Endothelial cell of umbilical vein (primary cell): Measurements from ENCODE around the gene DDX31. TPM values are rescaled to one million over a fixed set of nuclear protein-coding genes. Genes with fewer than 3 reads are reported as not detected.

Experiments
- BruUV-seq: library from RNA; stranded (reverse); fragments of 400-500 nt; replicated peaks from 2 replicates; lab custom pipeline; 2021; lab: Mats Ljungman, UMichigan
- CTCF ChIA-PET: fragments of 300-600, 350-600 bp; sonication (Branson Sonifier 250); formaldehyde crosslinking; loops from one replicate; lab custom pipeline; 2021; ENCODE audit warnings: antibody characterized with exemption, inconsistent platforms; lab: Charles Lee
- POLR2A ChIA-PET: fragments of 300-600, 350-600 bp; sonication (Branson Sonifier 250); formaldehyde crosslinking; loops from one replicate; lab custom pipeline; 2021; ENCODE audit warnings: antibody characterized with exemption, inconsistent platforms; lab: Charles Lee
- DNase-seq: peaks from one replicate; pipeline ENCODE4 v3.0.0-alpha.2; 2011; ENCODE audit warnings: low read depth, low spot score
- FAIRE-seq: peaks from 2 replicates; lab custom pipeline; 2011; peaks lifted over from hg19 to GRCh38; lab: Jason Lieb, UNC
- H2AFZ ChIP-seq: 2 replicates; pipeline ENCODE4 v1.6.0; 2012; ENCODE audit warnings: low read depth, low read length, control low read depth, inconsistent platforms
- H3K27ac ChIP-seq: 2 replicates; pipeline ENCODE4 v1.5.1; 2011; ENCODE audit warnings: low read depth, mild to moderate bottlenecking, control low read depth, low read length, moderate library complexity; ENCODE audit not compliant: insufficient read depth
- H3K27me3 ChIP-seq, 2 experiments: 2 replicates each; pipeline versions ENCODE4 v1.6.0 to v1.6.1; 2011; ENCODE audit warnings: low read length in 2 of 2, mixed read lengths in 1 of 2; ENCODE audit not compliant: control insufficient read depth in 2 of 2, insufficient read depth in 2 of 2
- H3K36me3 ChIP-seq, 2 experiments: 2 replicates in 1 of 2; 3 replicates in 1 of 2; pipeline ENCODE4 v1.5.1; 2011; ENCODE audit warnings: low read length in 2 of 2, mild to moderate bottlenecking in 1 of 2, moderate library complexity in 1 of 2; ENCODE audit not compliant: control insufficient read depth in 2 of 2, insufficient read depth in 2 of 2; ENCODE audit errors: extremely low read depth in 1 of 2
- H3K4me1 ChIP-seq: 3 replicates; pipeline ENCODE4 v1.5.1; 2011; ENCODE audit warnings: mild to moderate bottlenecking, low read length; ENCODE audit not compliant: control insufficient read depth, insufficient read depth; ENCODE audit errors: extremely low read depth
- H3K4me2 ChIP-seq: 2 replicates; pipeline ENCODE4 v1.6.1; 2011; ENCODE audit warnings: low read length, control low read depth, mixed read lengths; ENCODE audit not compliant: insufficient read depth
- H3K4me3 ChIP-seq, 3 experiments: fragments of 200-600 bp in 1 of 3; sonication (generic), shearing (Covaris generic) in 1 of 3; replicated peaks in 1 of 3; 2 replicates each; pipeline ENCODE4 v1.5.1; 2011 to 2016; ENCODE audit warnings: control low read depth in 3 of 3, low read length in 3 of 3, mild to moderate bottlenecking in 2 of 3, inconsistent platforms in 1 of 3, low read depth in 1 of 3, moderate library complexity in 1 of 3; ENCODE audit not compliant: insufficient read depth in 1 of 3
- H3K79me2 ChIP-seq: 2 replicates; pipeline ENCODE4 v1.6.0; 2012; ENCODE audit warnings: low read length, inconsistent platforms; ENCODE audit not compliant: control insufficient read depth, insufficient read depth
- H3K9ac ChIP-seq: replicated peaks from 2 replicates; pipeline ENCODE3; 2011; ENCODE audit warnings: low read length, control low read depth; ENCODE audit not compliant: insufficient read depth; ENCODE audit errors: extremely low read depth
- H3K9me1 ChIP-seq: replicated peaks from 3 replicates; pipeline ENCODE4 v1.6.0; 2011; ENCODE audit warnings: mild to moderate bottlenecking, low read length; ENCODE audit not compliant: control insufficient read depth, insufficient read depth; ENCODE audit errors: extremely low read depth
- H3K9me3 ChIP-seq: replicated peaks from 2 replicates; pipeline ENCODE4 v1.5.1; 2012; ENCODE audit warnings: low read length, inconsistent platforms; ENCODE audit not compliant: control insufficient read depth, insufficient read depth
- H4K20me1 ChIP-seq: replicated peaks from 2 replicates; pipeline ENCODE3; 2011; ENCODE audit warnings: mild to moderate bottlenecking, low read length; ENCODE audit not compliant: control insufficient read depth, insufficient read depth; ENCODE audit errors: extremely low read depth
- EZH2 ChIP-seq: IDR thresholded peaks from 2 replicates; pipeline ENCODE4 v1.6.1; 2012; ENCODE audit warnings: borderline replicate concordance, low read depth, mild to moderate bottlenecking, moderate library complexity, low read length, inconsistent platforms; ENCODE audit not compliant: severe bottlenecking
- FOS ChIP-seq: IDR thresholded peaks from 2 replicates; pipeline ENCODE4 v1.6.1; 2011; ENCODE audit warnings: mild to moderate bottlenecking, low read length, moderate library complexity, borderline replicate concordance; ENCODE audit not compliant: insufficient read depth
- GATA2 ChIP-seq: IDR thresholded peaks from 2 replicates; pipeline ENCODE4 v1.7.0; 2011; ENCODE audit warnings: low read depth, mild to moderate bottlenecking, moderate library complexity, mixed read lengths, low read length; ENCODE audit not compliant: insufficient read length, insufficient read depth
- JUN ChIP-seq: IDR thresholded peaks from 2 replicates; pipeline ENCODE4 v1.6.1; 2011; ENCODE audit warnings: borderline replicate concordance, low read depth; ENCODE audit not compliant: insufficient read length, insufficient read depth
- MYC ChIP-seq: IDR thresholded peaks from one replicate; pipeline ENCODE4 v1.6.1; 2011; ENCODE audit warnings: mild to moderate bottlenecking, low read depth, low read length
- POLR2A ChIP-seq: IDR thresholded peaks from 2 replicates; pipeline ENCODE4 v1.6.1; 2012; ENCODE audit warnings: low read depth, mild to moderate bottlenecking, control low read depth, low read length
- POLR2AphosphoS5 ChIP-seq: IDR thresholded peaks from 2 replicates; pipeline ENCODE4 v1.6.1; 2012; ENCODE audit warnings: low read depth, mild to moderate bottlenecking, control low read depth, low read length, moderate library complexity; ENCODE audit not compliant: insufficient read depth
- dilution Hi-C: fragments of 300-500 bp; cut with MboI; formaldehyde crosslinking; loops from one replicate; pipeline ENCODE4 v1.15.0; 2019; ENCODE audit warnings: low sequenced_read_pairs; ENCODE audit not compliant: extremely low pct_ligation_motif_present
- intact Hi-C: fragments of 100-400 bp; cut with micrococcal nuclease; formaldehyde crosslinking; loops from one replicate; pipeline ENCODE4 v1.10.0; 2022
- polyA plus RNA-seq, 4 experiments: library from polyadenylated mRNA; depleted of rRNA in 3 of 4; stranded (reverse) in 3 of 4; unstranded in 1 of 4; fragments of >200 nt; gene quantifications; 2 replicates each; pipeline versions ENCODE4 v1.2.1 to v1.2.3, GENCODE V29; 2011 to 2012; ENCODE audit warnings: missing spikeins in 1 of 4
- total RNA-seq: library from RNA; stranded (reverse); gene quantifications from 2 replicates; pipeline ENCODE4 v1.2.3, GENCODE V29; 2021
- TF ChIP-seq, protein P1 (sequence below), 2 donors: IDR thresholded peaks; 1 replicate in 1 of 2; 2 replicates in 1 of 2; pipeline ENCODE4 v1.5.1; 2011; ENCODE audit warnings: low read length in 2 of 2, mild to moderate bottlenecking in 2 of 2, moderate library complexity in 2 of 2, control low read depth in 1 of 2, inconsistent platforms in 1 of 2, low read depth in 1 of 2; ENCODE audit not compliant: insufficient read depth in 1 of 2; ENCODE audit errors: extremely low read depth in 1 of 2
- TF ChIP-seq, protein P2 (sequence below): IDR thresholded peaks from 2 replicates; pipeline ENCODE4 v1.6.1; 2011; ENCODE audit not compliant: insufficient read depth, insufficient read length

Gene DDX31
- total and polyA plus RNA-seq, 2 donors (not counting 3 experiments of a cell fraction or from before 2014, with no cell fraction given) = 8.0 to 16.3 TPM

DNA sequence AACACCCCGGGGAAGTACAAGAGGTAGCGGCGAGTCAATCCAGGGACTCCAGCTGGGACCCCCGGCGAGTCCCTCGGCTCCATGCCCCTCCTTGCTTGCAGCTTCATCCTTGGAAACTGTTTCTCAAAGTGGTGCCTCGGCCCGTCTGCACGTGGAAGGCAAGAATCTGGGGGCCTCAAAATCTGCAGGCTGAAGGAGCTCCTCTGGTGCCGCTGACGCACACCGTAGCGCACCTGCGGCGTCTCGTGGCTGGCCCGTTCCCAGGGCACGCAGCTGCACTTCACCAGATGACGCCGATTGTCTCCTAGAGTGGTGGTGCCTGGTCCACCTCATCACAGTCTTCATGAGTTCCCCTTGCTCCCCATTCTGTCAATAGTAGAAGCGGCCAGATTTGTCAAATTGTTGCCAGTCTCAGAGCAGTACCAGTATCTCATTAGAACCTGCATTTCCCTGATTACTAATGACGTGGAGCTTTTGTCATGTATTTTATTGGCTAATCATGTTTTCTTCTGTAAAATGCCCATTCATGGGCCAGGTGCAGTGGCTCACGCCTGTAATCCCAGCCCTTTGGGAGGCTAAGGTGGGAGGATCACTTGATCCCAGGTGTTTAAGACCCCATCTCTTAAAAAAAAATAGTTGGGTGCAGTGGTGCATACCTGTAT lies 39.1 kb upstream of the DDX31 start:
- no peaks in the 10 kb centered on the region for H4K20me1 ChIP-seq
- H3K36me3 ChIP-seq = no peaks in the 10 kb centered on the region
- DNase-seq = no peak
- intact Hi-C loops (no loop called here), dilution Hi-C loops (no loop called here)
- no peak overlapping the region for H3K4me3 ChIP-seq
- no peak overlapping the region for H2AFZ ChIP-seq
- TF ChIP-seq POLR2A (no peak), EZH2 (no peak), GATA2 (no peak), MYC (no peak), FOS (no peak), JUN (no peak), POLR2AphosphoS5 (no peak)
- TF ChIP-seq, protein P1, sequence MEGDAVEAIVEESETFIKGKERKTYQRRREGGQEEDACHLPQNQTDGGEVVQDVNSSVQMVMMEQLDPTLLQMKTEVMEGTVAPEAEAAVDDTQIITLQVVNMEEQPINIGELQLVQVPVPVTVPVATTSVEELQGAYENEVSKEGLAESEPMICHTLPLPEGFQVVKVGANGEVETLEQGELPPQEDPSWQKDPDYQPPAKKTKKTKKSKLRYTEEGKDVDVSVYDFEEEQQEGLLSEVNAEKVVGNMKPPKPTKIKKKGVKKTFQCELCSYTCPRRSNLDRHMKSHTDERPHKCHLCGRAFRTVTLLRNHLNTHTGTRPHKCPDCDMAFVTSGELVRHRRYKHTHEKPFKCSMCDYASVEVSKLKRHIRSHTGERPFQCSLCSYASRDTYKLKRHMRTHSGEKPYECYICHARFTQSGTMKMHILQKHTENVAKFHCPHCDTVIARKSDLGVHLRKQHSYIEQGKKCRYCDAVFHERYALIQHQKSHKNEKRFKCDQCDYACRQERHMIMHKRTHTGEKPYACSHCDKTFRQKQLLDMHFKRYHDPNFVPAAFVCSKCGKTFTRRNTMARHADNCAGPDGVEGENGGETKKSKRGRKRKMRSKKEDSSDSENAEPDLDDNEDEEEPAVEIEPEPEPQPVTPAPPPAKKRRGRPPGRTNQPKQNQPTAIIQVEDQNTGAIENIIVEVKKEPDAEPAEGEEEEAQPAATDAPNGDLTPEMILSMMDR (IDR thresholded peaks at IDR 0.05; ENCODE audit: extremely low read depth in 1 of 2, insufficient read depth in 1 of 2, low read depth in 1 of 2, low read length in 2 of 2) = no peak
- TF ChIP-seq, protein P2, sequence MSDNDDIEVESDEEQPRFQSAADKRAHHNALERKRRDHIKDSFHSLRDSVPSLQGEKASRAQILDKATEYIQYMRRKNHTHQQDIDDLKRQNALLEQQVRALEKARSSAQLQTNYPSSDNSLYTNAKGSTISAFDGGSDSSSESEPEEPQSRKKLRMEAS = no peak
- no peaks in the 10 kb centered on the region for H3K9me3 ChIP-seq
- CTCF ChIA-PET = interaction anchor here (0.6 kb wide), 1 partner anchor 8 kb away, joined by 5 read pairs; no protein-coding TSS in a partner anchor
- H3K9me1 ChIP-seq = no peaks in the 10 kb centered on the region
- BruUV-seq = no TSS peak
- no peak overlapping the region for H3K27ac ChIP-seq
- no peaks in the 10 kb centered on the region for H3K79me2 ChIP-seq
- POLR2A ChIA-PET = no interaction called here
- H3K27me3 ChIP-seq = peaks cover 4% of the 10 kb centered on the region in 2 experiments
- no peak overlapping the region for H3K9ac ChIP-seq
- FAIRE-seq = no peak
- no peak overlapping the region for H3K4me2 ChIP-seq
- no peaks in the 10 kb centered on the region for H3K4me1 ChIP-seq
